GM19043 (cell line): Measurements from ENCODE around the gene MRPL53.
"Not testable (repeated sequence)": the region's sequence is repeated elsewhere in the genome, so short reads cannot be mapped to it uniquely, and the experiment has no call there.

ENCODE experiments used
- ATAC-seq: cut with Tn5 transposase; IDR thresholded peaks from one replicate; pipeline ENCODE4 v1.9.1; 2021; ENCODE audit warnings: low read depth; ENCODE audit not compliant: unreplicated experiment

The MRPL53 gene

GRCh38 chr2:74454654-74455511 lies 17.6 kb downstream of the MRPL53 start, which contains the start of gene INO80B:
TSS of gene INO80B (plus strand) at chr2:74455087. CDS start at chr2:74455117, 30 bp downstream.
- ATAC-seq: peak; percentile 45

GRCh38 chr2:74450570-74451190 lies 21.8 kb downstream of the MRPL53 start:
- ATAC-seq: no peak

DNA sequence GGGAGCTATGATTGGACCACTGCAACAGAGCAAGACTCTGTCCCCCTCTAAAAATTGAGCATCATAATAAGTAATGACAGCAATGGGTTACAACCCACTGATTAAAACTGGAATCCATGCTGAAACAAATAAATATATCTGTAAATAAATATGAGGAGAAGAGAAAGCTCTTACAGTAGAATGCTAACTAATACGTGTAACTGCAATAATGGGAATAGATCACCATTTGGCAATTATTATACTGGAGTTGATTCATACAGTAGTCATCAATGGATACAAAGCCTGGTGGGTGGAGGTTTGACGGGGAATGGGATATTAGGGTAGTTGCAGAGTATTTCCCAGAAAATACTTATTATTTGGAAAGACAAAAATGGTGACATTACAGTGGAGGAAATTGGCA lies 23.7 kb downstream of the MRPL53 start:
- ATAC-seq: no peak

DNA sequence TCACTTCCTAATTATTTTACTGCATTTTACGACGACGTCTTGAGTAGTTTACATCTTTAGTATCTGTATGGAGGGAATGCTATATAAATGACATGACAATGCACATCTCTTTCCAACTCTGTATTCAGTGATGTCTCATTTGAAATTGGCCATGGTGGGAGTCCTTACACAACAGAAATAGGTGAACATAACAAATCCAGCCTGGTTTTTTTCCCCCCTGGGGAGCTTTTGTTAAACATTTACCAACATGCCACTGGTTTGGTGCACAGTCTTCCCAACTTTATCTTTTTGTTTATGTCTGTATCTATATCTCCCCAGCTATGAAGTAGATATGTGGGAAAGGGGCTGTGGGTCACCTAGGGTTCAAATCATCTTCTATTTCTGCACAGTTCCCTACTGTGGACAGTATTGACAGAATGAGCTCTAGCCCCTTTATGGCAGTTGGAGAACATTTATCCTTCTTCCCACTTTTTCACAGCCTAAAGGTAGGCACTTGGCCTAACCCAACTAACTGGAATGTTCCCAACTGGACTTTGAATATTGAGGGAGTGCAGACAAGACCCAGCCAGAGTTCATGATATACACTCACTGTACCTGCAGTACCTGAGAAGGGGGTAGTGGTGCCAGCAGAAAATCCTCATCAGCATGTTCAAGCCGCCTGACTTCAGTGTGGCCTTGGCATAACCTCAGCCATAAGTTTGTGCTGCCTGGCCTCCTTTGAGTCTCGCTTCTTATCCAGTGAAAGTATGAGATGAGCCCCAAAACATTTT lies 25.1 kb downstream of the MRPL53 start:
- no peak for ATAC-seq

DNA sequence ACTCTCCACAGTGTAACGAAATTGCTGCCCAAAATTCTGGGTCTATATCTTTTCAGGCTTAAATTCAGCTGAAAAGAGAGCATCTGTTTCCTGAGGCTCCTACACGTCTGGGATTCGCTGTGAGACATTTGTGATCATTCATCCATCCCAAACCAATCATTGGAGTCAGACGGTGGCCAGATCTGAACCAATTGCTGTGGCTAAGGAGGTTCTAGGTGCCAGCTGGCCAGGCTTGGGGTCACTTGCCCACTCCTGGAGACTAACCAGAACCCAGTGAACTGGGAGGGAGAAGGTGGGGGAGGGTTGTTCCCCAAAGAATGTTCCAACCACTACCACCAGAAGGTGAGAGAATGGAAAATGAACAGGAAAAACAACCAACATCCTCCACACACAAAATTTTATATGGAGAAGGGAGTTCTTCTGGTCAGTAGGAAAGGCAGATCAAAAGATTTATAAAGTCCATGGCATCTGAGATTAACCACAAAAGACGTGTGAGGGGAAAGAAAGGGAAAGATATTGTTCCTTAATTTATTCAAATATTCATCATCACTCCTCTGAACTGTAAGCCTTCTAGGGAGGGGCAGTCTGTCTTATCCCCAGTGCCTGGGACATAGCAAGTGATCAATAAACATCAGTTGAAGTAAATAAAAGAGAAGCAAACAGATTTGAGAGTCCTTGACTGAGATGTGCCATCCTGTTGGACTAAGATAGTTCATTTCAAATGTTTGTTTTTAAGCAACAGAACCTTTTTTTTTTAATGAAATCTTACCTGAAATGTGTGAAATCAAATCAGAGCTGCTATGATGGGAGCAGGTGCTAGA lies 27.8 kb downstream of the MRPL53 start:
- no peak for ATAC-seq

DNA sequence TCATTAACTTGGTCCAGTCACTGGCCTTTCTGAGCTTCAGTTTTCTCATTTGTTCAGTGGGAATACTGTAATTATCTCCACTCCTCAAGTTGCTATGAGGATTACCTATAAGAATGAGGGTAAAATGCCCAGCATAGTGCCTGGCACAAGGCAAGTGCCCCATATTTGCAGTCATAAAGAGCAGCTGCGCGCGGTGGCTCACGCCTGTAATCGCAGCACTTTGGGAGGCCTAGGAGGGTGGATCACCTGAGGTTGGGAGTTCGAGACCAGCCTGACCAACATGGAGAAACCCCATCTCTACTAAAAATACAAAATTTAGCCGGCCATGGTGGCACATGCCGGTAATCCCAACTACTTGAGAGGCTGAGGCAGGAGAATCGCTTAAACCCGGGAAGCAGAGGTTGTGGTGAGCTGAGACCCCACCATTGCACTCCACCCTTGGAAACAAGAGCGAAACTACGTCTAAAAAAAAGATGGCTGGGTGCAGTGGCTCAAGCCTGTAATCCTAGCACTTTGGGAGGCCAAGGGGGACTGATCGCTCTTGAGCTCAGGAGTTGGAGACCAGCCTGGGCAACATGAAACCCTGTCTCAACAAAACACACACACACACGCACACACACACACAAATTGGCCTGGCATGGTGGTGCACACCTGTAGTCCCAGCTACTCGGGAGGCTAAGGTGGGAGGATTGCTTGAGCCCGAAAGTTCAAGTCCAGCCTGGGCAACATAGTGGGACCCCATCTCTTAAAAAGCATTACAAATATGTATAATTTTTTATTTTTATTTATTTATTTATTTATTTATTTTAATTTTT lies 29.8 kb downstream of the MRPL53 start:
- not testable (repeated sequence) for ATAC-seq

DNA sequence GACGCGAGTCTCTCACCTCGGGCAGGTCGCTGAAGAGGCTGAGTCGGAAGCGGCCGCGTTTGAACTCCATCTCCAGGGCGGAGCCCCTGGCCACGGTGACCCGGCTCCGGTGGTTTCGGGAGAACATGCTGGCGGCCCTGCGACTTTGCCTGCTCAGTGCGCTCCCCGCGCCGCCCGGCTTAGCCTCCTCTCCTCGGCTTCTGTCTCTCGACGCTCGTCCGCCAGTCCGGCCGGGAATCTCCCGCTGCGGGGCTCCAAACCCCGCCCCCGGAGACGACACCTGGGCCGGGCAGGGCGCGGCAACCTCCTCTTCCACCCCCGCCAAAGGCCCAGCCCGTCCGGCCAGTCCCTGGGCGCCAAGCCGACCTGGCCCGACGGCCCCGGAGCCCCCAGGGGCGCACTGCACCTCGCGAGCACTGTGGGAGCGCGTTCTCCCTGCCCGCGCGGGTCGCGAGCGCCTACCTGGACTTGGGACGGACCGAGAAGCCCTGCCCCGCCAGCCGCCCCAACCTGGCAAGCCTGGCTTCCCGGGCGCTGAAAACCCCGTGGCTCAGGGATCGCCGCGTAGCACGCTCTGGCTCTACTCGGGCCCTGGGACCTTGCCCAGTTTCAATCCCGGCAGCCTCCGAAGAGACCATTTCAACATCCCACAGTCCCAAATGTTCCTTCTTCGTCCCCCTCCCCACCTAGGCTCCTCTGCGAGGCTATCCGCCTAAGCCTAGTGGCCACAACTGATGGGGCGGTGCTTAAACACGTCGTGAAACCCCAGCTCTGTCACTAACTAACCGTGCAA lies 30.6 kb downstream of the MRPL53 start, which contains the start of gene RTKN:
Gene RTKN, minus strand, starts transcription at position 248 of the 793 bp plus-strand sequence. Its CDS starts 121 bp downstream, at position 127.
- ATAC-seq: no peak

- no peak for ATAC-seq
Observed at GRCh38 chr2:74441170-74441689, 31.2 kb downstream of the MRPL53 start.

DNA sequence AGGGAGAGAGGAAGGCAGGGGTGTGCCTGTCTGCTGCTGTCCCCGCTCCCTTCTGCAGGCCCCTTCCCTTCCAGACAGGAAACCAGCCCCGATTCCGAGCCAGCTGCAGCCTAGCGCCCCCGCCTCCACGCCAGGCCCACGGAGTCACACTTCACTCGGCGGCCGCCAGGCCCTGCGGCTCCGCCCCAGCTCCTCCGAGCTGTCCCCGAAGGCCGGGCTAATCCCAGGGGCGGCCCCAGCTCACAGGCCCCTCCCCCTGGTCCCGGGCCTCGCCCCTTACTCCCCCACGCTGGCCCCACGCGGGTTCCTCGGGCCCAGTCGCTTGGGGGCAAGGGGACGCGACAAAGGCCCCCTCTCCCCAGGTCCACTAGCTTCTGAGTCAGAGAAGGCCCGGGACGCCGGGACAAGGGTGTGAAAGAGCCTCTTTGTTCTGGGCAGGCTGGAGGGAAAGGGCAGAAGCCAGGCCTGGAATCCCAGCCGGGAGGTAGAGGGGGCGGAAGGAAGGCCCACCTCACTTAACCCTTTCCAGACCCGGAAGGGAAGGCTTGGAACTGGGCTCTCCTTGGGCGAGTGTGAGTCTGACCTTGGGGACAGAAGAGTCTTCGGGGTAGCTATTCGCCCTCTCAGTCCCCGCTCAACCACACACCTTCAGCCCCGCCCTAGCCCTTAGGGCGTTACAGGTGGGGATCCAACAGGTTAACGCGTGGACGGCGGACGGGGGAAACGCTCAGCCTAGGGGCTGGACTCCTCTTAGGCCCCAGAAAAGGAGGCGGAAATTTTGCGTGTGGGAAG lies 31.9 kb downstream of the MRPL53 start:
- ATAC-seq: peak; percentile 77

- no peak for ATAC-seq
Observed at GRCh38 chr2:74439803-74440377, 32.6 kb downstream of the MRPL53 start.

DNA sequence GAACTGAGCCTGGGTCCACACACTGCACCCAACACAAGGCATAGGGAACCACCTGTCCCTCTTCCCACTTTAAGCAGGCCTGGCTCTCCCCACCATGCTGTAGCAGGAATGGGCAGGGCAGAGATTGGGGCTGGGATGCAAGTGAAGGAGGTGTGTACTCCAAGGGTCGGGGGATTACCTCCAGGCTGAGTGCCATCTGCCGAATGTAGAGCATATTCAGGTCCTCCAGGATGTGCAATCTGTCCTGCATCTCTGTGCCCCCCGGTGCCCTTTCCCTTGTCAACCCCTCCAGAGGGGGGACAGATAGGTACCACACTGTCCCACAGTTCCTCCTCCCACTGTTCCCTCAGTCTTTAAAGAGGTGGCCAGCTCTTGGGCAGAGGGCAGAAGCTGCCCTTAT lies 33.1 kb downstream of the MRPL53 start:
- ATAC-seq: no peak

DNA sequence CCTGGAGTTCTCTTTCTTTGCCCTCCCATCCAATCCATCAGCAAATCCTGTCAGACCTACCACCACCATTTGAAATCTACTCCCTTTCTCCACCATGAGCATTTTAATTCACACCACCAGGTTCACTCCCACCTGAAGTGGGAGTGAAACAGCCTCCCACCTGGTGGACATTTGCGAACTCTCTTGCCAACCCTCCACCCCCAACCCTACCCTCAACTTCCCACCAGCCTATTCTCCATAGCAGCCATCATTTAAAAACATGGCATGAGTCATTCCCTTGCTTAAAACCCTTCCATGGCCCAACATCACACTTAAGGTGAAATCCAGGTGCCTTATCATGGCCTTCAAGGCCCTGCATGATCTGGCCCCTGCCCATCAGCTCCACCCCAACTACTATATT lies 34.2 kb downstream of the MRPL53 start:
- no peak for ATAC-seq

DNA sequence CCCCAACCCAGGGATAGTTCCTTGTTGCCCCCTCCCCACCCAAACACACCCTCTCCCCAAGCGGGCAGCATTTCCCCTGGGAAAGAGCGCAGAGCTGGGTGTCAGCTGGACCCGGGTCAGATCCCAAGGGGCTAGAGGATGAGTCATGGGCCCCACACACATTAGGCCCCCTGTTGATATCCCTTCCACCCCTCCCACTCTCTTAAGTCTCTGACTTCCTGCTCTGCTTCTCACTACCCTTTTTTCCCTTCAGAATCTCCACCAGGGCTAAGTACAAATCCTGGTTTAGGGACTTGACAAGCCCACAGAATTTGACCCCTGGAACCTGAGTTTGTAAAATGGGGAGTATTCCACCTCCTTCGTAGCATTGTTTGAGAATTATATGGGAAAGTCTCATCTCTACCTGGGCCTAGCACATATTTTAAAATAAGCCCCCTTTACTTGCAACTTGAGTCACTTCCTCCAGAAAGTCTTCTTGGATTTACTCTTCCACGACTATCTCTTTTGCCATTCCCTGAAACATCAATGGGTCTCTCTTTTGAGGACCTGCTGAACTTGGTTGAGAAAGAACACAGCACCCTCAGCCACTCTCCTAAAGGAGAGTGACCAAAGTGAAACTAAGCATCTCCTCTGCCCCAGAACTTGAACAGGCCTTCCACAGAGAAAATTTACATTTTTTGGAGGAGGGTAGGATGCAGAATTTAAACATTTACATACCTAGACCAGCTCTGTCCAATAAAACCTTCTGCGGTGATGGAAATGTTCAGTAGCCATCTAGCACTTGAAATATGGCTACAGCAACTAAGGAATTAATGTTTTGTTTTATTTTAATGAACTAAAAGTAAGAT lies 35.4 kb downstream of the MRPL53 start:
- ATAC-seq: no peak

GRCh38 chr2:74436111-74436805 lies 36.2 kb downstream of the MRPL53 start:
- no peak for ATAC-seq

DNA sequence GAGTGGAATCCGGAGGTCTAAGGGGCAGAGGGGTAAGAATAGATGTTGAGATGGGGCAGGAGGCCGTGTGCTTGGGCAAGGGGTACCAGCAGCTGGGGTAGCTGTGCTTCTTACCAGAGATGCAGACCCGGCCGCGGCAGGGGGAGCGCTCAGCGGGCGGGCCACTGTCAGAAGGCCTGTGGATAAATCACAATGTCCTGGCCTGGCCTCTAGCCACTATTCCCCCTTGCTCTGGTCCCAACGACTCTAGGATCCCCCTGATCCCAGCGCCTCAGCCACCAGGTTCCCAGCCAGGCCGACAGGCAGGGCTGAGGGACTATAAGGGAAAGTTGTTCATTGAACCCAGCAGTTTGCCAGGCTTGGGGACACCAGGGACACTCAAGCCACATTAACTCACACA lies 42.0 kb downstream of the MRPL53 start:
- no peak for ATAC-seq
